BLaER1 (cell line): Measurements from ENCODE around the gene UQCRH.
"Not testable (repeated sequence)": the region's sequence is repeated elsewhere in the genome, so short reads cannot be mapped to it uniquely, and the experiment has no call there.

ENCODE experiments used
- H3K27ac ChIP-seq: shearing (Covaris generic); formaldehyde crosslinking; 2 replicates; pipeline ENCODE4 v1.8.1; 2022
- H3K27me3 ChIP-seq: shearing (Covaris generic); formaldehyde crosslinking; 2 replicates; pipeline ENCODE4 v1.8.1; 2022
- H3K36me3 ChIP-seq: shearing (Covaris generic); formaldehyde crosslinking; 2 replicates; pipeline ENCODE4 v1.8.1; 2022
- H3K4me1 ChIP-seq: shearing (Covaris generic); formaldehyde crosslinking; 2 replicates; pipeline ENCODE4 v1.8.1; 2022
- H3K4me2 ChIP-seq: shearing (Covaris generic); formaldehyde crosslinking; 2 replicates; pipeline ENCODE4 v1.8.1; 2022
- H3K4me3 ChIP-seq: shearing (Covaris generic); formaldehyde crosslinking; 2 replicates; pipeline ENCODE4 v1.8.1; 2022
- H3K9ac ChIP-seq: shearing (Covaris generic); formaldehyde crosslinking; 2 replicates; pipeline ENCODE4 v1.8.1; 2022
- H3K9me3 ChIP-seq: shearing (Covaris generic); formaldehyde crosslinking; 2 replicates; pipeline ENCODE4 v1.8.1; 2022
- H4K20me1 ChIP-seq: shearing (Covaris generic); formaldehyde crosslinking; 2 replicates; pipeline ENCODE4 v1.8.1; 2022
- Cebpa-rat ChIP-seq: shearing (Covaris generic); IDR thresholded peaks from 2 replicates; pipeline ENCODE4 v1.8.1; 2022

UQCRH gene

DNA sequence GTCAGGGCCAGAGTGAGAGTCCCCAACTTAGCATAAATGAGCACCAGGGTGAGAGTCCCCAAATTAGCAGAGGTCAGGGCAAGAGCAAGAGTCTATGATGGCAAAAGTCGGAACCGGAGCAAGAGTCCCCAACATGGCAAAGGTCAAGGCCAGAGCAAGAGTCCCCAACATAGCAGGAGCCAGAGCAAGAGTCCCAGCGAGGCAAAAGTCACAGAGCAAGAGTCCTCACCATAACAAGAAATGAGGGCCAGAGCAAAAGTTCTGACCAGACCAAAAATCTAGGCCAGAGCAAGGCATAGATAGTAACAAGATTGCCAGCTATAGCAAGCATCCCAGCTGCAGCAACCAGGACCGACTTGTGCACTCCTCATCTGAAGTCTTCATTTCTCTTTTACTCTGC lies 40.2 kb downstream of the UQCRH start:
- Histone ChIP-seq H3K27ac (no peak overlapping the region), H3K27me3 (no peaks in the 10 kb centered on the region), H3K4me2 (no peak overlapping the region), H3K36me3 (peaks cover 68% of the 10 kb centered on the region), H3K9me3 (no peaks in the 10 kb centered on the region), H3K4me1 (peaks cover 42% of the 10 kb centered on the region), H3K9ac (no peak overlapping the region), H4K20me1 (peaks cover 68% of the 10 kb centered on the region), H3K4me3 (no peak overlapping the region)
- TF ChIP-seq Cebpa-rat: no peak

DNA sequence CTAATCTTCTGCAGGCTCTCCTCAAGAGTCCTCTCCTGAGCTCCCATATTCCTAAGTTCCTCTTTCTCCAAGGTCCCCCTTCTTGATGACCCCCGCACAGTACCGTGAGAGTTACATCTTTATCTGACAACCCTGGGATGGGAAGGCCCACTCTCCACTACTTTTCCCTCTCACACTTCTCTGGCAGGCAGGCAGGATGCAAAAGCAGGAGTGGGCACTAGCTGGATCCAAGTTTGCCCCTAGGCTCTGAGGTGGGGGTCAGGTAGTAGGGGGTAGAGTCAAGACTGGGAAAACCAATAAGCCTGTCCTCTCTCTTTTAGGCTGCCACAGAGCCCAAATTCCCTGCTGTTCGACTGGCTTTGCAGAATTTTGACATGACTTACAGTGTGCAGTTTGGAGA lies 41.0 kb downstream of the UQCRH start:
- Histone ChIP-seq H3K4me2 (no peak overlapping the region), H3K9ac (no peak overlapping the region)

DNA sequence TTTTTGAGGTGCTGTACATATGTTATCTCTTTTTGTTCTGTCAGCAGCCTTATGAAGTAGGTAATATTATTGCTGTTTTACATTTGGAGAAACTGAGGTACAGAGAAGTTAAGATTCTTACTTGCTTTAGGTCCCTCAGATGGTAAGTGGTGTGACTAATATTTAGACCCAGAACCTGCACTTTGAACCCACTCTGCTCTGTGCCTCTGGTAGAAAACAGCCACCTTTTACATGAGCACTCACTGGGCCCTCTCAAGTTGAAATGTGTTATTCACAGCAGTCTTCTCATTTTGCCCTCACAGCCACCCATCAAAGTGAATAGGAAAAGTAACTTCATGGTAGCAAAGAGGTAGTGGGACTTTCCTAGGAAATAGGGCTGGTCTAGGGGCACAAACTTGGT lies 41.8 kb downstream of the UQCRH start:
- Histone ChIP-seq H3K9me3 (no peaks in the 10 kb centered on the region), H3K36me3 (peaks cover 83% of the 10 kb centered on the region), H3K4me3 (no peak overlapping the region), H3K4me1 (peaks cover 31% of the 10 kb centered on the region), H3K4me2 (no peak overlapping the region), H3K27me3 (no peaks in the 10 kb centered on the region), H3K27ac (no peak overlapping the region), H3K9ac (no peak overlapping the region), H4K20me1 (peaks cover 79% of the 10 kb centered on the region)
- no peak for TF ChIP-seq Cebpa-rat

More for the DNA sequence above, 41.0 kb downstream of the UQCRH start:
- Histone ChIP-seq H3K36me3 (peaks cover 75% of the 10 kb centered on the region), H3K27ac (no peak overlapping the region), H3K4me1 (peaks cover 35% of the 10 kb centered on the region), H4K20me1 (peaks cover 73% of the 10 kb centered on the region), H3K9me3 (no peaks in the 10 kb centered on the region), H3K4me3 (no peak overlapping the region), H3K27me3 (no peaks in the 10 kb centered on the region)
- no peak for TF ChIP-seq Cebpa-rat

DNA sequence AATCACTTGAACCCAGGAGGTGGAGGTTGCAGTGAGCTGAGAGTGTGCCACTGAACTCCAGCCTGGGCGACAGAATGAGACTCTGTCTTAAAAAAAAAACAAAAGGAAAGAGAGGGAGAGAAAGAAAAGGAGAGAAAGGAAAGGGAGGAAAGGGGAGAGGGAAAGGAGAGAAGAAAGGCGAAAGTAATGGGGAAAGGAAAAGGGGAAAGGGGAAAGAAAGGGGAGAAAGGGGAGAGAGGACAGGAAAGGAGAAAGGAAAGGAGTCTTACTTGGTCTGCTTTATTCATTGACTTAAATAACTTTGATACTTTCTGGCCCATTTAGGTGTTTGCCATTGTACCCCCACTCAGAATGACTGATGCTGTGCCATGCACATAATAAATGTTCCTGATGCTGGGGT lies 48.9 kb downstream of the UQCRH start:
- Histone ChIP-seq H3K4me1 (no peaks in the 10 kb centered on the region), H3K9ac (no peak overlapping the region), H3K36me3 (peaks cover 99% of the 10 kb centered on the region), H3K4me2 (no peak overlapping the region), H4K20me1 (peaks cover 33% of the 10 kb centered on the region), H3K27ac (no peak overlapping the region), H3K9me3 (no peaks in the 10 kb centered on the region), H3K4me3 (no peak overlapping the region), H3K27me3 (no peaks in the 10 kb centered on the region)
- no peak for TF ChIP-seq Cebpa-rat

DNA sequence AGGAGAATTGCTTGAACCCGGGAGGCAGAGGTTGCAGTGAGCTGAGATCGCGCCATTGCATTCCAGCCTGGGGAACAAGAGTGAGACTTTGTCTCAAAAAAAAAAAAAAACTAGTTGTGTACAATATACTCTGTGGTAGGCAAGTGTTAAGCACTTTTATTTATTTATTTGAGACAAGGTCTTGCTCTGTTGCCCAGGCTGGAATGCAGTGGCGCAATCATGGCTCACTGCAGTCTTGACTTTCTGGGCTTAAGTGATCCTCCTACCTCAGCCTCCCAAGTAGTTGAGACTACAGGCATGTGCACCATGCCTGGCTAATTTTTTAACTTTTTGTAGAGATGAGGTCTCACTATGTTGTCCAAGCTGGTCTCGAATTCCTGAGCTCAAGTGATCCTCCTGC lies 52.4 kb downstream of the UQCRH start:
- peaks cover 99% of the 10 kb centered on the region for H3K36me3 ChIP-seq
- not testable (repeated sequence) for H3K4me1 ChIP-seq

DNA sequence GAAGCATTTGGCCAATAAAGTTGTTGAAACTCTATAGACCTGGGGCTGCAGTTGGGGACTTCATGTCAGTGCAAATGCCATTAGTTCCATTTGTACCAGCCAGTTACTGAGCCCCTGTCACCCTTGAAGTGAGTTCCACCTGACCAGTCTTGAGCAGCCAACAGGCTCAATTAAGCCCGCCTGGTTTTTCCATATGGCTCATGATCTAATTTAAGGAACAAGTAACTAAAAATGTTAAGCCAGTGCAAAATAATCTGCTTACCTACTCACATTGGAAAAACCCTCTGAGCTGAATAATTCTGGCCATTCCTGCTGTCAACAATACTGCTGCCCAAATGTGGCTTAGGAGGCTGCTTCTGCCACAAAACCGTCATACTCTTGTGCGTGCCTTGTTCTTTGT lies 58.7 kb downstream of the UQCRH start:
- no peak overlapping the region for H3K4me3 ChIP-seq
- H3K36me3 ChIP-seq: peaks cover 98% of the 10 kb centered on the region
- H3K9ac ChIP-seq: no peak overlapping the region
- TF ChIP-seq Cebpa-rat: no peak
- no peak overlapping the region for H3K4me2 ChIP-seq
- no peaks in the 10 kb centered on the region for H3K27me3 ChIP-seq
- H4K20me1 ChIP-seq: peaks cover 18% of the 10 kb centered on the region; the same call in 1 of the 2 replicates
- H3K27ac ChIP-seq: no peak overlapping the region
- no peaks in the 10 kb centered on the region for H3K4me1 ChIP-seq
- H3K9me3 ChIP-seq: no peaks in the 10 kb centered on the region

More for the DNA sequence above, 52.4 kb downstream of the UQCRH start:
- H3K27ac ChIP-seq, H3K27me3 ChIP-seq, H3K4me3 ChIP-seq, H3K9me3 ChIP-seq, H3K4me2 ChIP-seq, H3K9ac ChIP-seq: not testable (repeated sequence)
- H4K20me1 ChIP-seq: peaks cover 16% of the 10 kb centered on the region

DNA sequence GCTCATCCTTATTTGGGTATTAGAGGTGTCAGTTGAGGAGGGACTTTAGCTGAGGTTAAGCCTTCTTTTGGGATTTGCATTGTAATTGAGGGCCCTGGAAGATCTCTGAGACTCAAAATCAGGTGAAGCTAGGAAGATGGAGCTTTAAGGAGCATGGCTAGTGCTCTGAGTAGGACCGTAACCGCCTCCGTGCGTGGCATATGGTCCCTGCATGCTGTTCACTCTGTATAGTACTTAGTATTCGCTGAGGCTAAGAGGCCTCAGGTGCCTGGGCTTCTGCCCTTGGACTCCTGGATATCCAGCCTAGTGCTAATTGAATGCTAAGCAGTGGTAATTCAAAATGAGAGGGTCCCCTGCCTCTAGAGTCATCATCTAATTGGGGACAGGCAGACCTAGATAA lies 59.6 kb downstream of the UQCRH start:
- Histone ChIP-seq H3K4me3 (no peak overlapping the region), H3K36me3 (peaks cover 96% of the 10 kb centered on the region), H3K27ac (no peak overlapping the region), H3K9ac (no peak overlapping the region), H3K9me3 (no peaks in the 10 kb centered on the region), H3K4me2 (no peak overlapping the region), H3K27me3 (no peaks in the 10 kb centered on the region), H3K4me1 (peaks cover 2% of the 10 kb centered on the region), H4K20me1 (peaks cover 13% of the 10 kb centered on the region; the same call in 1 of the 2 replicates)
- TF ChIP-seq Cebpa-rat: no peak

DNA sequence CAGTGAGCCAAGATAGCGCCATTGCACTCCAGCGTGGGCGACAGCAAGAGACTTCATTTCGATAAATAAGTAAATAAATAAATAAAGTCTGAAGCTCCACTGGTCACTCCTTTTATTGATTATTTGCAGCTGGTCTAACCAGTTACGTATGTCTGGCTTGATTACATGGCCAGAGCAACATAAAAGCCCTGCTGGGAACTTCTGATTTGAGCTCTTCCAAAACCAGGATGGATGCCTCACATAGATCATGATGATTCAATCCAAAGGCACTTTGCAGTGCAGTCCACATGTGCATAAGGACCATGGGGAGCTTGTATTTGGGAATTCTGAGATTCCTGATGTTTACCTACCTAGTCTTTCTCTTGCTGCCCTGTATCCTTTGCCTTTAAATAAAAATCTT lies 61.1 kb downstream of the UQCRH start:
- Histone ChIP-seq H3K4me1 (peaks cover 17% of the 10 kb centered on the region), H3K27me3 (no peaks in the 10 kb centered on the region), H3K4me2 (no peak overlapping the region), H3K9ac (no peak overlapping the region), H3K36me3 (peaks cover 87% of the 10 kb centered on the region), H3K27ac (no peak overlapping the region), H3K4me3 (no peak overlapping the region), H3K9me3 (no peaks in the 10 kb centered on the region), H4K20me1 (peaks cover 13% of the 10 kb centered on the region; the same call in 1 of the 2 replicates)
- TF ChIP-seq Cebpa-rat: no peak

DNA sequence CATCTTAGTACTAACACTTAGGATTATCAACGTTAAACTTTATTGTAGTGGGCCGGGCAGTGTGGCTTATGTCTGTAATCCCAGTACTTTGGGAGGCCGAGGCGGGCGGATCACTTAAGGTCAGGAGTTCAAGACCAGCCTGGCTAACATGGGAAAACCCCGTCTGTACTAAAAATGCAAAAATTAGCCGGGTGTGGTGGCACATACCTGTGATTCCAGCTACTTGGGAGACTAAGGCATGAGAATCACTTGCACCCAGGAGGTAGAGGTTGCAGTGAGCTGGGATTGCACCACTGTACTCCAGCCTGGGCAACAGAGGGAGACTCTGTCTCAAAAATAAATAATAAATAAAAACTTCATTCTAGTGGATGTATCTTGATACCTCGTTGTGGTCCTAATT lies 62.3 kb downstream of the UQCRH start:
- H3K9ac ChIP-seq, H3K4me2 ChIP-seq, H3K9me3 ChIP-seq, H3K27ac ChIP-seq, H3K27me3 ChIP-seq, H3K4me3 ChIP-seq: not testable (repeated sequence)
- Histone ChIP-seq H4K20me1 (peaks cover 13% of the 10 kb centered on the region; the same call in 1 of the 2 replicates), H3K36me3 (peaks cover 76% of the 10 kb centered on the region), H3K4me1 (peaks cover 28% of the 10 kb centered on the region)
